IMR-90 (cell line): ENCODE data around the gene NXPH4. TPM values are rescaled to one million over a fixed set of nuclear protein-coding genes. Genes with fewer than 3 reads are reported as not detected.

ENCODE experiments used
- ATAC-seq: fragments of 200-7000 bp; cut with Tn5 transposase; 2 replicates; pipeline ENCODE4 v1.9.1; 2020; ENCODE audit warnings: low read depth, mild to moderate bottlenecking, moderate library complexity
- BruUV-seq: library from RNA; stranded (reverse); fragments of 400-500 nt; replicated peaks from 2 replicates; lab custom pipeline; 2021; lab: Mats Ljungman, UMichigan
- CTCF ChIA-PET: fragments of 300-600 bp; formaldehyde crosslinking; extraction: SDS; loops from one replicate; lab custom pipeline; 2021; ENCODE audit warnings: antibody characterized with exemption; lab: Yijun Ruan, JAX
- POLR2A ChIA-PET: fragments of 300-600 bp; sonication (Branson Sonifier 250); formaldehyde crosslinking; loops from one replicate; lab custom pipeline; 2022; ENCODE audit warnings: antibody characterized with exemption; ENCODE audit not compliant: unreplicated experiment; lab: Charles Lee
- DNase-seq: peaks from one replicate; pipeline ENCODE4 v3.0.0; 2013
- H2AFZ ChIP-seq: replicated peaks from 2 replicates; pipeline ENCODE3; 2013; ENCODE audit warnings: low read length, mild to moderate bottlenecking; ENCODE audit not compliant: poor library complexity
- H2AK5ac ChIP-seq: 2 replicates; pipeline ENCODE4 v1.6.1; 2013; ENCODE audit warnings: low read depth, low read length, inconsistent platforms
- H2AK9ac ChIP-seq: replicated peaks from 2 replicates; pipeline ENCODE3; 2013; ENCODE audit warnings: mild to moderate bottlenecking, low read depth, low read length, moderate library complexity; ENCODE audit not compliant: poor library complexity
- H2BK120ac ChIP-seq: 2 replicates; pipeline ENCODE4 v1.6.1; 2013; ENCODE audit warnings: low read depth, low read length, inconsistent platforms
- H2BK15ac ChIP-seq: 3 replicates; pipeline ENCODE4 v1.6.1; 2013; ENCODE audit warnings: low read depth, low read length, inconsistent platforms
- H2BK20ac ChIP-seq: 2 replicates; pipeline ENCODE4 v1.6.1; 2013; ENCODE audit warnings: low read depth, mild to moderate bottlenecking, inconsistent platforms, low read length, moderate library complexity
- H2BK5ac ChIP-seq: 2 replicates; pipeline ENCODE4 v1.6.1; 2013; ENCODE audit warnings: mild to moderate bottlenecking, low read depth, low read length, inconsistent platforms; ENCODE audit not compliant: poor library complexity, severe bottlenecking
- H3K14ac ChIP-seq: replicated peaks from 2 replicates; pipeline ENCODE4 v1.6.1; 2013; ENCODE audit warnings: low read depth, low read length, inconsistent platforms
- H3K18ac ChIP-seq: 2 replicates; pipeline ENCODE4 v1.6.1; 2013; ENCODE audit warnings: low read depth, low read length, control low read depth
- H3K23ac ChIP-seq: 2 replicates; pipeline ENCODE4 v1.6.1; 2013; ENCODE audit warnings: low read depth, low read length, inconsistent platforms
- H3K27ac ChIP-seq: 2 replicates; pipeline ENCODE4 v1.5.1; 2013; ENCODE audit warnings: mild to moderate bottlenecking, control low read depth, low read length; ENCODE audit not compliant: insufficient read depth
- H3K27me3 ChIP-seq: 2 replicates; pipeline ENCODE4 v1.6.1; 2013; ENCODE audit warnings: low read length; ENCODE audit not compliant: control insufficient read depth, insufficient read depth
- H3K36me3 ChIP-seq: 2 replicates; pipeline ENCODE4 v1.6.1; 2013; ENCODE audit warnings: low read length, mixed read lengths; ENCODE audit not compliant: control insufficient read depth, insufficient read depth
- H3K4ac ChIP-seq: 2 replicates; pipeline ENCODE4 v1.6.1; 2013; ENCODE audit warnings: low read depth, low read length, inconsistent platforms
- H3K4me1 ChIP-seq: 2 replicates; pipeline ENCODE4 v1.6.1; 2013; ENCODE audit warnings: low read length, mixed read lengths; ENCODE audit not compliant: control insufficient read depth, insufficient read depth
- H3K4me2 ChIP-seq: 2 replicates; pipeline ENCODE4 v1.6.1; 2013; ENCODE audit warnings: low read depth, mild to moderate bottlenecking, control low read depth, low read length, moderate library complexity
- H3K4me3 ChIP-seq: 2 replicates; pipeline ENCODE4 v1.5.1; 2013; ENCODE audit warnings: low read depth, mild to moderate bottlenecking, control low read depth, low read length, moderate library complexity; ENCODE audit not compliant: insufficient read depth
- H3K56ac ChIP-seq: 2 replicates; pipeline ENCODE4 v1.6.1; 2013; ENCODE audit warnings: low read length, inconsistent platforms; ENCODE audit not compliant: insufficient read depth; ENCODE audit errors: extremely low read depth
- H3K79me1 ChIP-seq, 2 experiments: 2 replicates each; pipeline ENCODE4 v1.6.1; 2013; ENCODE audit warnings: low read length in 2 of 2, inconsistent platforms in 1 of 2, low read depth in 1 of 2
- H3K9ac ChIP-seq: 2 replicates; pipeline ENCODE4 v1.6.1; 2013; ENCODE audit warnings: low read depth, low read length, control low read depth
- H3K9me1 ChIP-seq: 2 replicates; pipeline ENCODE4 v1.6.1; 2013; ENCODE audit warnings: low read length, inconsistent platforms; ENCODE audit not compliant: insufficient read depth
- H3K9me3 ChIP-seq: 2 replicates; pipeline ENCODE4 v1.6.1; 2013; ENCODE audit warnings: low read length; ENCODE audit not compliant: control insufficient read depth, insufficient read depth
- H4K20me1 ChIP-seq: 2 replicates; pipeline ENCODE4 v1.6.1; 2013; ENCODE audit warnings: low read length, inconsistent platforms; ENCODE audit not compliant: insufficient read depth
- H4K5ac ChIP-seq: 2 replicates; pipeline ENCODE4 v1.6.1; 2013; ENCODE audit warnings: mild to moderate bottlenecking, low read depth, low read length, control low read depth
- H4K8ac ChIP-seq, 2 experiments: 2 replicates each; pipeline ENCODE4 v1.6.1; 2013; ENCODE audit warnings: low read depth in 2 of 2, low read length in 2 of 2, control low read depth in 1 of 2, inconsistent platforms in 1 of 2
- H4K91ac ChIP-seq: 2 replicates; pipeline ENCODE4 v1.6.1; 2013; ENCODE audit warnings: low read depth, low read length, inconsistent platforms; ENCODE audit not compliant: insufficient read depth
- CHD1 ChIP-seq: IDR thresholded peaks from 2 replicates; pipeline ENCODE4 v1.6.1; 2012; ENCODE audit warnings: low read depth, low read length, improper control_type of control experiment
- MAZ ChIP-seq: IDR thresholded peaks from 2 replicates; pipeline ENCODE4 v1.6.1; 2012; ENCODE audit warnings: low read depth, mild to moderate bottlenecking, low read length, improper control_type of control experiment, moderate library complexity, borderline replicate concordance
- NFE2L2 ChIP-seq: fragments of 150-350 bp; IDR thresholded peaks from 2 replicates; pipeline ENCODE4 v1.6.1; 2016; ENCODE audit warnings: low read depth, mild to moderate bottlenecking, low read length
- RAD21 ChIP-seq: IDR thresholded peaks from 2 replicates; pipeline ENCODE4 v1.6.1; 2012; ENCODE audit warnings: low read length, improper control_type of control experiment
- WGBS, 2 experiments: methylation state at CpG; one replicate each; pipeline versions ENCODE4 v1.1.5 to v1.1.7; 2013; ENCODE audit warnings: missing lambda C conversion rate in 2 of 2; ENCODE audit not compliant: insufficient read length in 1 of 2; ENCODE audit errors: extremely low coverage in 2 of 2; 5-methylcytosine and 5-hydroxymethylcytosine counted together
- dilution Hi-C: fragments of 300-500 bp; cut with HindIII; formaldehyde crosslinking; loops from one replicate; pipeline ENCODE4 v1.14.3; 2018; ENCODE audit warnings: low sequenced_read_pairs; ENCODE audit not compliant: unreplicated experiment
- in situ Hi-C: fragments of 300-500 bp; cut with MboI; formaldehyde crosslinking; loops from 3 replicates; pipeline ENCODE4 v1.14.3; 2019; ENCODE audit warnings: low sequenced_read_pairs, inconsistent platforms, mixed read lengths
- intact Hi-C: fragments of 100-400 bp; cut with micrococcal nuclease; formaldehyde crosslinking; loops from 2 replicates; pipeline ENCODE4 v1.10.0; 2022
- polyA plus RNA-seq, 3 experiments: library from polyadenylated mRNA; depleted of rRNA; stranded (reverse); fragments of >200 nt; gene quantifications; 2 replicates each; pipeline ENCODE4 v1.2.3, GENCODE V29; 2012; ENCODE audit warnings: low replicate concordance in 1 of 3
- total RNA-seq: library from RNA; depleted of rRNA; stranded (reverse); fragments of >200 nt; gene quantifications from 2 replicates; pipeline ENCODE4 v1.2.3, GENCODE V29; 2012
- TF ChIP-seq, protein P1 (sequence below): fragments of 150-350 bp; IDR thresholded peaks from 2 replicates; pipeline ENCODE4 v1.6.1; 2017; ENCODE audit warnings: mild to moderate bottlenecking, antibody characterized with exemption, low read length, low read depth
- TF ChIP-seq, protein P2 (sequence below): conservative IDR thresholded peaks from 2 replicates; pipeline ENCODE4 v1.5.1; 2012; ENCODE audit warnings: mild to moderate bottlenecking, low read depth, low read length, improper control_type of control experiment

NXPH4 gene
- total and polyA plus RNA-seq, 2 of the 4 experiments (the other 2 are of a cell fraction), result 0.36 to 3.8 TPM

DNA sequence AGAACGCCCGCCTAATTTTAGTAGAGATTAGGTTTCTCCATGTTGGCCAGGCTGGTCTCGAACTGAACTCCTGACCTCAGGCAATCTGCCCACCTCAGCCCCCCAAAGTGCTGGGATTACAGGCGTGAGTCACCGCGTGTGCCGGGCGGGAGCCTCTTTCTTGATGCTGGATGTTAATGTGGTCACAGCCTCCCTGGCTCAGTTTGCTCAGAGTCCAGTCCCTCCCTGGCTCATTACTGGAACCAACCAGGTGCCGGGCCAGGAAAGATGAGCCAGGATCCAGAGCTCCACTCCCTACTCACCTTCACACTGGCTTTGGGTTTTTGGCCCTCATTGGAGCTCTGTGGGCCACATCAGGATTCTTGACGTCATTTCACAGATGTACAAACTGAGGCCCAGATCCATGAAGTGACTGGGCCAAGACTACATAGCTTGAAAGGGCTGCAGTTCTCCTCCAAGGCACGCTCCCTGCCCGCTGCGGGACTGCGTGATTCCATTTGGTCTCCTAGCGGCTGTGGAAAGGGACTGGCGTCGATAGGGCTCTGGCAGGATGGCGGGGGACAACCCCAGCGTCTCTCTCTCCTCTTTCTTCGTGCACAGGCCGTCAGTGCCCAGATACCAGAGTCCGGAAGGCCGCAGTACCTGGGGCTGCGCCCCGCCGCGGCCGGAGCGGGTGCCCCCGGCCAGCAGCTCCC lies 7.8 kb downstream of the NXPH4 start:
- Histone ChIP-seq H3K4ac (no peak overlapping the region), H2BK20ac (no peak overlapping the region), H3K4me3 (no peak overlapping the region), H3K27ac (no peak overlapping the region), H3K27me3 (peaks cover 37% of the 10 kb centered on the region), H2AK9ac (no peak overlapping the region), H3K14ac (no peak overlapping the region), H4K20me1 (peaks cover 4% of the 10 kb centered on the region), H3K9me3 (no peaks in the 10 kb centered on the region), H2AK5ac (peak overlapping the region; percentile 44; the same call in 1 of the 2 replicates), H3K4me2 (no peak overlapping the region), H3K9me1 (peaks cover 6% of the 10 kb centered on the region), H3K9ac (no peak overlapping the region), H4K91ac (no peak overlapping the region), H3K79me1 (peaks cover 0 to 7% of the 10 kb centered on the region in 2 experiments; a peak in 2 of 4 replicates), H4K5ac (no peak overlapping the region), H2BK15ac (no peak overlapping the region), H3K23ac (no peak overlapping the region), H4K8ac (no peak overlapping the region), H3K4me1 (peaks cover 6% of the 10 kb centered on the region; the same call in 1 of the 2 replicates), H3K36me3 (no peaks in the 10 kb centered on the region), H3K18ac (no peak overlapping the region), H2BK5ac (no peak overlapping the region), H3K56ac (no peak overlapping the region), H2AFZ (no peak overlapping the region), H2BK120ac (no peak overlapping the region)
- in situ Hi-C loops (no loop called here), dilution Hi-C loops (no loop called here), intact Hi-C loops (no loop called here)
- 58% methylated on average over 14 of the region's 30 CpGs; no CpG with 5 or more reads in 1 of the 2 experiments for WGBS, 2 experiments
- ATAC-seq (no peak), DNase-seq (no peak)
- BruUV-seq, result no TSS peak
- ChIA-PET POLR2A (no interaction called here), CTCF (no interaction called here)
- TF ChIP-seq MAZ (no peak), NFE2L2 (no peak), RAD21 (no peak), CHD1 (no peak)
- TF ChIP-seq, protein P1, sequence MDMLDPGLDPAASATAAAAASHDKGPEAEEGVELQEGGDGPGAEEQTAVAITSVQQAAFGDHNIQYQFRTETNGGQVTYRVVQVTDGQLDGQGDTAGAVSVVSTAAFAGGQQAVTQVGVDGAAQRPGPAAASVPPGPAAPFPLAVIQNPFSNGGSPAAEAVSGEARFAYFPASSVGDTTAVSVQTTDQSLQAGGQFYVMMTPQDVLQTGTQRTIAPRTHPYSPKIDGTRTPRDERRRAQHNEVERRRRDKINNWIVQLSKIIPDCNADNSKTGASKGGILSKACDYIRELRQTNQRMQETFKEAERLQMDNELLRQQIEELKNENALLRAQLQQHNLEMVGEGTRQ, result no peak
- TF ChIP-seq, protein P2, sequence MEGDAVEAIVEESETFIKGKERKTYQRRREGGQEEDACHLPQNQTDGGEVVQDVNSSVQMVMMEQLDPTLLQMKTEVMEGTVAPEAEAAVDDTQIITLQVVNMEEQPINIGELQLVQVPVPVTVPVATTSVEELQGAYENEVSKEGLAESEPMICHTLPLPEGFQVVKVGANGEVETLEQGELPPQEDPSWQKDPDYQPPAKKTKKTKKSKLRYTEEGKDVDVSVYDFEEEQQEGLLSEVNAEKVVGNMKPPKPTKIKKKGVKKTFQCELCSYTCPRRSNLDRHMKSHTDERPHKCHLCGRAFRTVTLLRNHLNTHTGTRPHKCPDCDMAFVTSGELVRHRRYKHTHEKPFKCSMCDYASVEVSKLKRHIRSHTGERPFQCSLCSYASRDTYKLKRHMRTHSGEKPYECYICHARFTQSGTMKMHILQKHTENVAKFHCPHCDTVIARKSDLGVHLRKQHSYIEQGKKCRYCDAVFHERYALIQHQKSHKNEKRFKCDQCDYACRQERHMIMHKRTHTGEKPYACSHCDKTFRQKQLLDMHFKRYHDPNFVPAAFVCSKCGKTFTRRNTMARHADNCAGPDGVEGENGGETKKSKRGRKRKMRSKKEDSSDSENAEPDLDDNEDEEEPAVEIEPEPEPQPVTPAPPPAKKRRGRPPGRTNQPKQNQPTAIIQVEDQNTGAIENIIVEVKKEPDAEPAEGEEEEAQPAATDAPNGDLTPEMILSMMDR, result no peak
